Neutrophil (primary cell): ENCODE results near the gene GRIK4.

Source experiments
- H3K27ac ChIP-seq: fragments of 200-600 bp; sonication (generic); 2 replicates; pipeline ENCODE4 v1.5.1; 2016; ENCODE audit warnings: mild to moderate bottlenecking, moderate library complexity
- H3K27me3 ChIP-seq: fragments of 200-600 bp; sonication (generic); 2 replicates; pipeline ENCODE4 v1.6.0; 2016; ENCODE audit warnings: mild to moderate bottlenecking
- H3K36me3 ChIP-seq: fragments of 200-600 bp; sonication (generic); 2 replicates; pipeline ENCODE4 v1.5.1; 2017
- H3K4me1 ChIP-seq, 2 experiments: fragments of 200-600 bp in 1 of 2; sonication (generic) in 1 of 2; 1 replicate in 1 of 2; 2 replicates in 1 of 2; pipeline versions ENCODE4 v1.5.1 to v1.6.1; 2013 to 2016; ENCODE audit warnings: low read depth in 1 of 2, low read length in 1 of 2, mild to moderate bottlenecking in 1 of 2, moderate library complexity in 1 of 2; ENCODE audit not compliant: control insufficient read depth in 1 of 2, insufficient read depth in 1 of 2
- H3K4me3 ChIP-seq, 2 experiments: fragments of 200-600 bp in 1 of 2; sonication (generic) in 1 of 2; 1 replicate in 1 of 2; 2 replicates in 1 of 2; pipeline ENCODE4 v1.5.1; 2013 to 2016; ENCODE audit warnings: low read depth in 1 of 2, low read length in 1 of 2, mild to moderate bottlenecking in 1 of 2, moderate library complexity in 1 of 2
- H3K9me3 ChIP-seq: fragments of 200-600 bp; sonication (generic); 2 replicates; pipeline ENCODE4 v1.5.1; 2016
- CTCF ChIP-seq: fragments of 200-600 bp; sonication (generic); IDR thresholded peaks from 2 replicates; pipeline ENCODE4 v1.5.1; 2016; ENCODE audit warnings: antibody characterized with exemption

The GRIK4 gene

GRCh38 chr11:120660024-120660565, 148.5 kb downstream of the GRIK4 start:
- Histone ChIP-seq H3K36me3 (no peaks in the 10 kb centered on the region), H3K9me3 (no peaks in the 10 kb centered on the region), H3K4me1 (no peaks in the 10 kb centered on the region), H3K27me3 (peaks cover 12% of the 10 kb centered on the region), H3K4me3 (no peak overlapping the region), H3K27ac (no peak overlapping the region)
- TF ChIP-seq CTCF: no peak

GRCh38 chr11:120662071-120662676, 150.6 kb downstream of the GRIK4 start:
- Histone ChIP-seq H3K9me3 (no peaks in the 10 kb centered on the region), H3K4me1 (no peaks in the 10 kb centered on the region), H3K4me3 (no peak overlapping the region), H3K27ac (no peak overlapping the region), H3K27me3 (peaks cover 14% of the 10 kb centered on the region), H3K36me3 (no peaks in the 10 kb centered on the region)
- no peak for TF ChIP-seq CTCF

DNA sequence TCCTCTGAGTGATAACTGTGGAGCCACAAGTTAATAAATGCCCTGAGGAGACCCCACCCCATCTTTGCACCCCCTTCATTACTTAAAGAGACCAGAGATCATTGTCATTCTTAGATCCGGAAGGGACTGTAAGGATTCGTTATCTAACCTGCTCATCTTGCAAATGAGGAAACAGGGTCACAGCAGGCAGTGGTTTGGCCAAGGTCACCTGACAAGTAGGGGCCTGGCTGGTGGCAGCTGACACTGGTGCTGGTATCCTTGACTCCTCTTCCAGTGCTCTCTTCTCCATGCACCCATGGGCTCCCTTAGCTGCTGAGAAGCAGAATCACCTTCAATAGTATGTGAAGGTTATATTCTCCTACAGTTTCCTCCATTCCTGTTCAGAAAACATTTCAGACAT, 151.6 kb downstream of the GRIK4 start:
- Histone ChIP-seq H3K4me3 (no peak overlapping the region), H3K4me1 (no peaks in the 10 kb centered on the region), H3K36me3 (no peaks in the 10 kb centered on the region), H3K9me3 (no peaks in the 10 kb centered on the region), H3K27ac (no peak overlapping the region), H3K27me3 (peaks cover 20% of the 10 kb centered on the region)
- TF ChIP-seq CTCF: no peak

DNA sequence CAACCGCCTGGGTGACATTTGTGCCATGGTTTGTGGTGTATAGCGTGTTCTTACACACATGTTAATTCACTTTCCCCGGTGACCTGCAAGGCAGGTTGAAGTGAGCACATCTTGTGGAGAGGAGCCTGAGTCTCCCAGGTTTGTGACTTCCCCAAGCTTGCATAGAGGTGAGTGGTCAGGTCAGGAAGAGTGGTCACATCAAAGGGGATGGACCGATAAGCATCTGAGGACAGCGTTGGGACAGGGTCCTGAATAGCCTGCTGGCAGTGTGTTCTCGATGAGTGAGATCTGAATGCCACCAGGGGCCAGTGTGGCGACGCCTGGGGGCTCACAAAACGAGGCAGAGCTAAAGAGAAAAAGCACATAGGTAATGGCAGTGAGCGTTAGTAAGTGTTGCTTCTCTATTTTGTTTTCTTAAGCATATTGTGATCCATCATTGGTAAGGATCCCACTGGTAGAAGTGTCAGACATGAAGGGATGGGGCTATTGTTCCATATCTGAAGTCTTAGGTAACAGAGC, 154.6 kb downstream of the GRIK4 start:
- H3K4me1 ChIP-seq: no peaks in the 10 kb centered on the region
- H3K9me3 ChIP-seq: no peaks in the 10 kb centered on the region
- H3K27me3 ChIP-seq: peaks cover 20% of the 10 kb centered on the region
- no peak overlapping the region for H3K27ac ChIP-seq
- no peak overlapping the region for H3K4me3 ChIP-seq
- no peaks in the 10 kb centered on the region for H3K36me3 ChIP-seq
- TF ChIP-seq CTCF: no peak

GRCh38 chr11:120667281-120667680, 155.7 kb downstream of the GRIK4 start:
- Histone ChIP-seq H3K4me1 (no peaks in the 10 kb centered on the region), H3K27ac (no peak overlapping the region), H3K27me3 (peaks cover 20% of the 10 kb centered on the region), H3K4me3 (no peak overlapping the region), H3K9me3 (no peaks in the 10 kb centered on the region), H3K36me3 (no peaks in the 10 kb centered on the region)
- TF ChIP-seq CTCF: no peak
